ENCODE data around the gene SCAF1. TPM values are rescaled to one million over a fixed set of nuclear protein-coding genes. Genes with fewer than 3 reads are reported as not detected.
A peak's percentile ranks its signal among the peaks of the same experiment; 100 is the strongest.

The SCAF1 gene
- total RNA-seq, 1 experiment from 2014 or later: 81.3 TPM

GRCh38 chr19:49680421-49681351, 38.7 kb downstream of the SCAF1 start:
- no TSS peak for BruUV-seq (replicated peaks)
- Mint-ChIP-seq H3K9me3 (ENCODE audit: unreplicated experiment) (no peaks in the 10 kb centered on the region), H3K36me3 (ENCODE audit: insufficient read depth, unreplicated experiment) (peaks cover 71% of the 10 kb centered on the region), H3K27me3 (ENCODE audit: insufficient read depth, unreplicated experiment) (no peaks in the 10 kb centered on the region), H3K4me1 (ENCODE audit: insufficient read depth, unreplicated experiment) (peaks cover 12% of the 10 kb centered on the region), H3K27ac (ENCODE audit: low read depth, unreplicated experiment) (peak overlapping the region; percentile 46), H3K4me3 (ENCODE audit: unreplicated experiment) (no peak overlapping the region)
- ChIA-PET POLR2A (interaction anchor here (0.9 to 8.4 kb wide), 3 partner anchors 15 to 39 kb away, joined by 3 to 121 read pairs (median 4); partner anchors contain the start of genes BCL2L12, IRF3, RRAS and SCAF1), CTCF (interaction anchor here (0.6 to 1.4 kb wide), 18 partner anchors 9 to 1288 kb away, joined by 3 to 8 read pairs (median 3); partner anchors contain the start of genes BCL2L12, IRF3 and RRAS)
- intact Hi-C loops (cut with micrococcal nuclease): no loop called here
- DNase-seq (ENCODE audit: unreplicated experiment): peak; percentile 83
- TF ChIP-seq CTCF (IDR thresholded peaks at IDR 0.05; ENCODE audit: unreplicated experiment): peak; percentile 95

- peaks cover 12% of the 10 kb centered on the region for H3K4me1 Mint-ChIP-seq (ENCODE audit: insufficient read depth, unreplicated experiment)
- no peaks in the 10 kb centered on the region for H3K27me3 Mint-ChIP-seq (ENCODE audit: insufficient read depth, unreplicated experiment)
- CTCF ChIA-PET: interaction anchor here (0.6 to 1.2 kb wide), 7 partner anchors 16 to 909 kb away, joined by 3 to 8 read pairs (median 3); partner anchors contain the start of genes BCL2L12, IRF3 and RRAS
- no peaks in the 10 kb centered on the region for H3K9me3 Mint-ChIP-seq (ENCODE audit: unreplicated experiment)
- no peak overlapping the region for H3K4me3 Mint-ChIP-seq (ENCODE audit: unreplicated experiment)
- intact Hi-C loops (cut with micrococcal nuclease): no loop called here
- DNase-seq (ENCODE audit: unreplicated experiment): no peak
- POLR2A ChIA-PET: interaction anchor here (8.4 kb wide), 1 partner anchor 40 kb away, joined by 121 read pairs; the partner anchor contains the start of genes RRAS and SCAF1
- H3K36me3 Mint-ChIP-seq (ENCODE audit: insufficient read depth, unreplicated experiment): peaks cover 66% of the 10 kb centered on the region
- no peak overlapping the region for H3K27ac Mint-ChIP-seq (ENCODE audit: low read depth, unreplicated experiment)
- no peak for TF ChIP-seq CTCF (IDR thresholded peaks at IDR 0.05; ENCODE audit: unreplicated experiment)
- BruUV-seq (replicated peaks): no TSS peak
These were observed 39.8 kb downstream of the SCAF1 start for GRCh38 chr19:49681830-49682229.

- CTCF ChIA-PET: interaction anchor here (0.6 to 1.0 kb wide), 4 partner anchors 46 to 369 kb away, joined by 3 to 5 read pairs (median 4); no protein-coding TSS in a partner anchor
- DNase-seq (ENCODE audit: unreplicated experiment): no peak
- Mint-ChIP-seq H3K4me3 (ENCODE audit: unreplicated experiment) (no peak overlapping the region), H3K27me3 (ENCODE audit: insufficient read depth, unreplicated experiment) (no peaks in the 10 kb centered on the region), H3K9me3 (ENCODE audit: unreplicated experiment) (no peaks in the 10 kb centered on the region), H3K27ac (ENCODE audit: low read depth, unreplicated experiment) (no peak overlapping the region), H3K36me3 (ENCODE audit: insufficient read depth, unreplicated experiment) (peaks cover 66% of the 10 kb centered on the region), H3K4me1 (ENCODE audit: insufficient read depth, unreplicated experiment) (peaks cover 12% of the 10 kb centered on the region)
- no TSS peak for BruUV-seq (replicated peaks)
- POLR2A ChIA-PET: interaction anchor here (8.4 kb wide), 1 partner anchor 40 kb away, joined by 121 read pairs; the partner anchor contains the start of genes RRAS and SCAF1
- intact Hi-C loops (cut with micrococcal nuclease): no loop called here
- TF ChIP-seq CTCF (IDR thresholded peaks at IDR 0.05; ENCODE audit: unreplicated experiment): no peak
These were observed 40.3 kb downstream of the SCAF1 start for GRCh38 chr19:49682274-49682673.

GRCh38 chr19:49683814-49684250, 41.8 kb downstream of the SCAF1 start:
- no TSS peak for BruUV-seq (replicated peaks)
- no peak overlapping the region for H3K27ac Mint-ChIP-seq (ENCODE audit: low read depth, unreplicated experiment)
- H3K9me3 Mint-ChIP-seq (ENCODE audit: unreplicated experiment): no peaks in the 10 kb centered on the region
- H3K4me1 Mint-ChIP-seq (ENCODE audit: insufficient read depth, unreplicated experiment): peaks cover 9% of the 10 kb centered on the region
- H3K27me3 Mint-ChIP-seq (ENCODE audit: insufficient read depth, unreplicated experiment): no peaks in the 10 kb centered on the region
- no peak for DNase-seq (ENCODE audit: unreplicated experiment)
- H3K36me3 Mint-ChIP-seq (ENCODE audit: insufficient read depth, unreplicated experiment): peaks cover 79% of the 10 kb centered on the region
- intact Hi-C loops (cut with micrococcal nuclease): no loop called here
- TF ChIP-seq CTCF (IDR thresholded peaks at IDR 0.05; ENCODE audit: unreplicated experiment): no peak
- ChIA-PET POLR2A (interaction anchor here (0.8 kb wide), 1 partner anchor 40 kb away, joined by 3 read pairs; no protein-coding TSS in a partner anchor), CTCF (interaction anchor here (1.1 to 1.6 kb wide), 3 partner anchors 73 to 326 kb away, joined by 4 to 5 read pairs (median 4); no protein-coding TSS in a partner anchor)
- no peak overlapping the region for H3K4me3 Mint-ChIP-seq (ENCODE audit: unreplicated experiment)

Measured in MCF 10A (cell line).